Breast epithelium (tissue), 4 donors: ENCODE results near the gene WDR47. TPM values are rescaled to one million over a fixed set of nuclear protein-coding genes. Genes with fewer than 3 reads are reported as not detected.

Experiments
- DNase-seq, 2 donors: peaks; one replicate each; pipeline ENCODE4 v3.0.0-alpha.2; 2019; ENCODE audit warnings: low spot score in 2 of 2
- H3K27ac ChIP-seq, 2 donors: fragments of 200-600 bp; sonication (generic) in 1 of 2; one replicate each; pipeline ENCODE4 v1.5.1; 2016 to 2019; ENCODE audit warnings: mild to moderate bottlenecking in 1 of 2
- H3K27me3 ChIP-seq, 2 donors: fragments of 200-600 bp; sonication (generic) in 1 of 2; one replicate each; pipeline versions ENCODE4 v1.5.1 to v1.6.0; 2017 to 2019; ENCODE audit warnings: control low read depth in 1 of 2, mild to moderate bottlenecking in 1 of 2
- H3K36me3 ChIP-seq: fragments of 200-600 bp; one replicate; pipeline ENCODE4 v1.5.1; 2019
- H3K4me1 ChIP-seq, 2 donors: fragments of 200-600 bp; sonication (generic); one replicate each; pipeline ENCODE4 v1.5.1; 2016 to 2019; ENCODE audit warnings: control low read depth in 1 of 2
- H3K4me3 ChIP-seq, 3 donors: fragments of 200-600 bp; sonication (generic); 1 replicate in 2 of 3; 2 replicates in 1 of 3; pipeline ENCODE4 v1.5.1; 2016 to 2019; ENCODE audit warnings: mild to moderate bottlenecking in 3 of 3, moderate library complexity in 2 of 3
- H3K9me3 ChIP-seq, 2 donors: fragments of 200-600 bp; sonication (generic) in 1 of 2; one replicate each; pipeline ENCODE4 v1.5.1; 2016 to 2019; ENCODE audit warnings: control low read depth in 1 of 2
- CTCF ChIP-seq, 3 donors: fragments of 450-650 bp; IDR thresholded peaks; one replicate each; pipeline ENCODE4 v1.5.1; 2016 to 2017; ENCODE audit warnings: antibody characterized with exemption in 3 of 3, mild to moderate bottlenecking in 3 of 3, moderate library complexity in 3 of 3
- POLR2A ChIP-seq: fragments of 450-650 bp; IDR thresholded peaks from one replicate; pipeline ENCODE4 v1.6.1; 2016; ENCODE audit warnings: antibody characterized with exemption, mild to moderate bottlenecking, moderate library complexity
- POLR2AphosphoS5 ChIP-seq, 3 donors: sonication (generic); formaldehyde crosslinking; IDR thresholded peaks; one replicate each; pipeline ENCODE4 v1.6.1; 2017; ENCODE audit warnings: antibody characterized with exemption in 3 of 3
- intact Hi-C: fragments of 100-400 bp; cut with DNase I; formaldehyde crosslinking; loops from one replicate; pipeline ENCODE4 v1.15.1; 2023; ENCODE audit warnings: low total_unique reads
- total RNA-seq, 3 donors: library from RNA; depleted of rRNA; stranded (reverse); fragments of >200 nt; gene quantifications; one replicate each; pipeline ENCODE4 v1.1.0, GENCODE V29; 2016

The WDR47 gene
- total RNA-seq, 3 donors from 2014 or later, result 12.3 to 16.8 (median 13.8) TPM

- intact Hi-C loops, result loop anchor here (10.0 kb wide), 1 partner anchor 153 kb away; the partner anchor contains the start of gene ELAPOR1
- peak overlapping the region in 1 of 2 donors; percentile 99 for H3K27ac ChIP-seq
These were observed 80.0 kb downstream of the WDR47 start for GRCh38 chr1:108961752-108962486.

GRCh38 chr1:108961198-108961597, 80.7 kb downstream of the WDR47 start:
- no peaks in the 10 kb centered on the region for H3K36me3 ChIP-seq
- intact Hi-C loops, result loop anchor here (10.0 kb wide), 1 partner anchor 154 kb away; the partner anchor contains the start of gene ELAPOR1
- TF ChIP-seq CTCF (IDR thresholded peaks at IDR 0.05) (no peak), POLR2AphosphoS5 (IDR thresholded peaks at IDR 0.05) (no peak), POLR2A (no peak)
- no peak overlapping the region for H3K4me3 ChIP-seq
- H3K27me3 ChIP-seq, result no peaks in the 10 kb centered on the region
- H3K4me1 ChIP-seq, result no peaks in the 10 kb centered on the region
- H3K27ac ChIP-seq, result no peak overlapping the region
- H3K9me3 ChIP-seq, result no peaks in the 10 kb centered on the region
- DNase-seq, result no peak

More at GRCh38 chr1:108961752-108962486, 80.0 kb downstream of the WDR47 start:
- no peak for DNase-seq
- no peaks in the 10 kb centered on the region for H3K4me1 ChIP-seq
- TF ChIP-seq POLR2AphosphoS5 (IDR thresholded peaks at IDR 0.05), result no peak
- TF ChIP-seq POLR2A, result no peak
- TF ChIP-seq CTCF (IDR thresholded peaks at IDR 0.05), result no peak
- H3K27me3 ChIP-seq, result no peaks in the 10 kb centered on the region
- H3K4me3 ChIP-seq, result peak overlapping the region; percentile 71 to 94 (median 86)
- no peaks in the 10 kb centered on the region for H3K36me3 ChIP-seq
- no peaks in the 10 kb centered on the region for H3K9me3 ChIP-seq

- no peak for DNase-seq
- Histone ChIP-seq H3K27me3 (no peaks in the 10 kb centered on the region), H3K36me3 (no peaks in the 10 kb centered on the region), H3K9me3 (no peaks in the 10 kb centered on the region), H3K4me3 (no peak overlapping the region), H3K27ac (no peak overlapping the region), H3K4me1 (no peaks in the 10 kb centered on the region)
- TF ChIP-seq POLR2A (no peak), CTCF (IDR thresholded peaks at IDR 0.05) (no peak), POLR2AphosphoS5 (IDR thresholded peaks at IDR 0.05) (no peak)
- intact Hi-C loops, result loop anchor here (10.0 kb wide), 1 partner anchor 154 kb away; the partner anchor contains the start of gene ELAPOR1
These were observed 81.2 kb downstream of the WDR47 start for GRCh38 chr1:108960719-108961118.

- H3K4me1 ChIP-seq, result no peaks in the 10 kb centered on the region
- no peak overlapping the region for H3K4me3 ChIP-seq
- TF ChIP-seq CTCF (IDR thresholded peaks at IDR 0.05) (no peak), POLR2AphosphoS5 (IDR thresholded peaks at IDR 0.05) (no peak), POLR2A (no peak)
- DNase-seq, result no peak
- no peaks in the 10 kb centered on the region for H3K9me3 ChIP-seq
- no peaks in the 10 kb centered on the region for H3K27me3 ChIP-seq
- intact Hi-C loops, result no loop called here
- H3K27ac ChIP-seq, result no peak overlapping the region
- H3K36me3 ChIP-seq, result no peaks in the 10 kb centered on the region
These were observed 84.0 kb downstream of the WDR47 start for GRCh38 chr1:108957888-108958287.

GRCh38 chr1:108955881-108956280, 86.0 kb downstream of the WDR47 start:
- intact Hi-C loops, result no loop called here
- no peak for DNase-seq

More at GRCh38 chr1:108955881-108956280, 86.0 kb downstream of the WDR47 start:
- Histone ChIP-seq H3K4me3 (no peak overlapping the region), H3K27ac (no peak overlapping the region), H3K27me3 (no peaks in the 10 kb centered on the region), H3K9me3 (no peaks in the 10 kb centered on the region), H3K4me1 (no peaks in the 10 kb centered on the region), H3K36me3 (no peaks in the 10 kb centered on the region)
- no peak for TF ChIP-seq POLR2A
